Ishikawa (cell line): Measurements from ENCODE around the gene TUFM.

Experiments used
- FOXM1 ChIP-seq: IDR thresholded peaks from 2 replicates; pipeline ENCODE4 v1.6.1; 2012; ENCODE audit warnings: low read depth, borderline replicate concordance
- TAF1 ChIP-seq: IDR thresholded peaks from 2 replicates; pipeline ENCODE4 v1.6.1; 2012; ENCODE audit warnings: low read depth, mild to moderate bottlenecking
- TEAD4 ChIP-seq: IDR thresholded peaks from 2 replicates; pipeline ENCODE4 v1.6.1; 2012
- USF1 ChIP-seq: IDR thresholded peaks from 2 replicates; pipeline ENCODE4 v1.6.1; 2012

DNA sequence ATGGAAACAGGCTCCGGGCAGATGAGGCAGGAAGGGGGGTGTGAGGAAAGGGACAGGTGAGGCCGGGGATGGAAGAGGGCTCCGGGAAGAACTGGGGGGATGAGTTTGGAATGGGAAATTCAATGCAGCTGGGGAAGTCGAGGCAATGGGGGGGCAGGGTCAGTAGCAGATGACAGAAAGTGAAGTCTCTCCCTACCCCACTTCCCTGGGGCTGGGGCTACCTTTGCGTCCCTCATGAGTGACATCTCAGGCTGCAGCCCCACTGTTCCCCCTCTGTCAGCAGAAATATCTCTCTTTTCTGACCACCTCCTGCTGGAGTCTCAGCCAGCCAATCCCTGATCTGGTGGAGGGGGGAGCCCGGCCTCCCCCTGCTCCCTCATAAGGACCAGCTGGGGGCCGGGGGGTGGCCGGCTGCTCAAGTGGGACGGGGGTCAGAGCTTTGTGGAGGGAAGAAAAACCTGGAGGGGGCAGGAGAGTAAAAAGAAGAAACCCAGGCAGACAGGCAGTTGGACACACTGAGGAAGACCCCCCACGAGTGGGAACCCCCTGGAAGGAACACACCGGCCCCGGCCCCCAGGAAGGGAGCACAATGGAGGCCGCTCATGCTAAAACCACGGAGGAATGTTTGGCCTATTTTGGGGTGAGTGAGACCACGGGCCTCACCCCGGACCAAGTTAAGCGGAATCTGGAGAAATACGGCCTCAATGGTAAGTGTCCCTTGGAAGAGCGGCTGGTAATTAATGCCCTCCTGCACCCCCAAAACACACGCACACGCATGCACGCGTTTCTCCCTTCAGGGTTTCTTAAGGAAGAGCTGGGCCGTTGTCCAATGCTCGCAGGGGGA, 32.2 kb upstream of the TUFM start, which contains the start of gene ATP2A1:
- TF ChIP-seq USF1 (no peak), TEAD4 (no peak), FOXM1 (no peak), TAF1 (no peak)
